ENCODE data around the gene APOA5. TPM values are rescaled to one million over a fixed set of nuclear protein-coding genes. Genes with fewer than 3 reads are reported as not detected.

The APOA5 gene
- total and polyA plus RNA-seq, 2 of the 13 experiments (the other 11 are each of a cell fraction or from before 2014, with no cell fraction given): 44.0 to 49.1 TPM

DNA sequence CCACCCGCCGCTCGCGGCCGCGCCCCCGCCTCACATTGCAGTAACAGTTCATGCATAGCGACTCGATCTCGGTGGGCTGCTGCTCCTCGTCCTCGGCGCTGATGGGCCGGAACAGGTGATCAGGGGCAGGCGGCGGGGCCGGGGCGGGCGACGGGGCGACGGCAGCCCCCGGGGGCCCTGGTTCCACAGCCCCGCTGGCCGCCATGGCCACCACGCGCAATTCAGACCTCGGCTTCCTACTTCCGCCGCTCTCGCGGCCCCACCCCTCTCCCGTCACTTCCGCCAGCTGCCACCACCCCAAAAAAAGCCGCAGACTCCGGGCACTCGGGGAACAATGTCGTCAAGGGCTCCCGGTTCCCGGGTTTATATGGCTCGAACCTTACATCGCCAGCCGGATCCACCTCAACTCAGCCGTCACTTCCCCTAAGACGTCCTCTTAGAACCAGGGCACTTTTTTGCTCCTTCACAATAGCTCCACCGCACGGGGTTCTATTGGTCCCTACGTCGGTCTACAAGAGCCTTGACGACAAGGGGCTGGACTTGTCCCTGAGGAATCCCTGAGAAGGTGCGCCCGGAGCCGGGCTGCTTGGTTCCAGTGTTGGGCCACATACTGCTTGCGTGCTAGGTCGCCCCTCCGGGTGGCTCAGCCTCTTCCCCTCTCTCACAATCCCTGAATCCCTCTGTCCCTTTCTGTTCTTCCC lies 3.7 kb downstream of the APOA5 start, which contains the start of gene ZPR1 (continued):
- TF ChIP-seq REXO4 (CRISPR knock-in tag; IDR thresholded peaks at IDR 0.05; ENCODE audit: borderline replicate concordance) (no peak), ZNF850 (CRISPR knock-in tag; conservative IDR thresholded peaks at IDR 0.05) (0 out of 2 replicates have a peak, but pooled peaks have one; percentile 30), ZNF225 (CRISPR knock-in tag; IDR thresholded peaks at IDR 0.05) (no peak), SETDB1 (CRISPR knock-in tag; IDR thresholded peaks at IDR 0.05; ENCODE audit: borderline replicate concordance) (no peak), ZFP41 (CRISPR knock-in tag; IDR thresholded peaks at IDR 0.05; ENCODE audit: borderline replicate concordance) (no peak), AGO2 (optimal IDR thresholded peaks at IDR 0.05; ENCODE audit: low read depth, low read length) (peak; percentile 88), ZNF619 (CRISPR knock-in tag; IDR thresholded peaks at IDR 0.05) (no peak), GTF3A (CRISPR knock-in tag; conservative IDR thresholded peaks at IDR 0.05) (no peak), ELF4 (CRISPR knock-in tag; IDR thresholded peaks at IDR 0.05; ENCODE audit: borderline replicate concordance) (0 out of 2 replicates have a peak, but pooled peaks have one; percentile 39), ZNF709 (CRISPR knock-in tag; IDR thresholded peaks at IDR 0.05) (no peak), MBD4 (IDR thresholded peaks at IDR 0.05; ENCODE audit: borderline replicate concordance, low read length) (no peak), JUND (CRISPR knock-in tag; IDR thresholded peaks at IDR 0.05) (no peak), NCOR1 (IDR thresholded peaks at IDR 0.05; ENCODE audit: borderline replicate concordance, low read length) (no peak), SYNCRIP (IDR thresholded peaks at IDR 0.05; ENCODE audit: insufficient read depth, low read depth, low read length) (no peak)
- TF ChIP-seq, protein P1, sequence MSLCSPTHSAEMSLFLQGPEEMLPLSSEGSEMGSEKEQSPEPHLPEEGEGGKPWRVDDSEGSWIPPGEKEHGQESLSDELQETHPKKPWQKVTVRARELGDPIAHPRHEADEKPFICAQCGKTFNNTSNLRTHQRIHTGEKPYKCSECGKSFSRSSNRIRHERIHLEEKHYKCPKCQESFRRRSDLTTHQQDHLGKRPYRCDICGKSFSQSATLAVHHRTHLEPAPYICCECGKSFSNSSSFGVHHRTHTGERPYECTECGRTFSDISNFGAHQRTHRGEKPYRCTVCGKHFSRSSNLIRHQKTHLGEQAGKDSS (CRISPR knock-in tag; IDR thresholded peaks at IDR 0.05; ENCODE audit: borderline replicate concordance, low read depth): no peak
- TF ChIP-seq, protein P2, sequence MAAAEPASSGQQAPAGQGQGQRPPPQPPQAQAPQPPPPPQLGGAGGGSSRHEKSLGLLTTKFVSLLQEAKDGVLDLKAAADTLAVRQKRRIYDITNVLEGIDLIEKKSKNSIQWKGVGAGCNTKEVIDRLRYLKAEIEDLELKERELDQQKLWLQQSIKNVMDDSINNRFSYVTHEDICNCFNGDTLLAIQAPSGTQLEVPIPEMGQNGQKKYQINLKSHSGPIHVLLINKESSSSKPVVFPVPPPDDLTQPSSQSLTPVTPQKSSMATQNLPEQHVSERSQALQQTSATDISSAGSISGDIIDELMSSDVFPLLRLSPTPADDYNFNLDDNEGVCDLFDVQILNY (CRISPR knock-in tag; conservative IDR thresholded peaks at IDR 0.05): no peak
- TF ChIP-seq, protein P3, sequence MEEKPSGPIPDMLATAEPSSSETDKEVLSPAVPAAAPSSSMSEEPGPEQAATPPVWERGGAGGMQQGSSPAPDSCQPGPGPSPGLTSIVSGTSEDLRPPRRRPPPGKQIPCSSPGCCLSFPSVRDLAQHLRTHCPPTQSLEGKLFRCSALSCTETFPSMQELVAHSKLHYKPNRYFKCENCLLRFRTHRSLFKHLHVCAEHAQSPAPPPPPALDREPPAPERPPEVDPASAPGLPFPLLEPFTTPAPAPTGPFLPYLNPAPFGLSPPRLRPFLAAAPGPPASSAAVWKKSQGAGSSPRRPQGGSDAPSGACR (CRISPR knock-in tag; IDR thresholded peaks at IDR 0.05): peak; percentile 28; the same call in 1 of the 2 replicates
- TF ChIP-seq, protein P4, sequence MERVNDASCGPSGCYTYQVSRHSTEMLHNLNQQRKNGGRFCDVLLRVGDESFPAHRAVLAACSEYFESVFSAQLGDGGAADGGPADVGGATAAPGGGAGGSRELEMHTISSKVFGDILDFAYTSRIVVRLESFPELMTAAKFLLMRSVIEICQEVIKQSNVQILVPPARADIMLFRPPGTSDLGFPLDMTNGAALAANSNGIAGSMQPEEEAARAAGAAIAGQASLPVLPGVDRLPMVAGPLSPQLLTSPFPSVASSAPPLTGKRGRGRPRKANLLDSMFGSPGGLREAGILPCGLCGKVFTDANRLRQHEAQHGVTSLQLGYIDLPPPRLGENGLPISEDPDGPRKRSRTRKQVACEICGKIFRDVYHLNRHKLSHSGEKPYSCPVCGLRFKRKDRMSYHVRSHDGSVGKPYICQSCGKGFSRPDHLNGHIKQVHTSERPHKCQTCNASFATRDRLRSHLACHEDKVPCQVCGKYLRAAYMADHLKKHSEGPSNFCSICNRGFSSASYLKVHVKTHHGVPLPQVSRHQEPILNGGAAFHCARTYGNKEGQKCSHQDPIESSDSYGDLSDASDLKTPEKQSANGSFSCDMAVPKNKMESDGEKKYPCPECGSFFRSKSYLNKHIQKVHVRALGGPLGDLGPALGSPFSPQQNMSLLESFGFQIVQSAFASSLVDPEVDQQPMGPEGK (CRISPR knock-in tag; IDR thresholded peaks at IDR 0.05): peak; percentile 57; the same call in 1 of the 2 replicates
- TF ChIP-seq, protein P5, sequence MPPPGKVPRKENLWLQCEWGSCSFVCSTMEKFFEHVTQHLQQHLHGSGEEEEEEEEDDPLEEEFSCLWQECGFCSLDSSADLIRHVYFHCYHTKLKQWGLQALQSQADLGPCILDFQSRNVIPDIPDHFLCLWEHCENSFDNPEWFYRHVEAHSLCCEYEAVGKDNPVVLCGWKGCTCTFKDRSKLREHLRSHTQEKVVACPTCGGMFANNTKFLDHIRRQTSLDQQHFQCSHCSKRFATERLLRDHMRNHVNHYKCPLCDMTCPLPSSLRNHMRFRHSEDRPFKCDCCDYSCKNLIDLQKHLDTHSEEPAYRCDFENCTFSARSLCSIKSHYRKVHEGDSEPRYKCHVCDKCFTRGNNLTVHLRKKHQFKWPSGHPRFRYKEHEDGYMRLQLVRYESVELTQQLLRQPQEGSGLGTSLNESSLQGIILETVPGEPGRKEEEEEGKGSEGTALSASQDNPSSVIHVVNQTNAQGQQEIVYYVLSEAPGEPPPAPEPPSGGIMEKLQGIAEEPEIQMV (CRISPR knock-in tag; IDR thresholded peaks at IDR 0.05; ENCODE audit: low read depth): no peak
- TF ChIP-seq, protein P6, sequence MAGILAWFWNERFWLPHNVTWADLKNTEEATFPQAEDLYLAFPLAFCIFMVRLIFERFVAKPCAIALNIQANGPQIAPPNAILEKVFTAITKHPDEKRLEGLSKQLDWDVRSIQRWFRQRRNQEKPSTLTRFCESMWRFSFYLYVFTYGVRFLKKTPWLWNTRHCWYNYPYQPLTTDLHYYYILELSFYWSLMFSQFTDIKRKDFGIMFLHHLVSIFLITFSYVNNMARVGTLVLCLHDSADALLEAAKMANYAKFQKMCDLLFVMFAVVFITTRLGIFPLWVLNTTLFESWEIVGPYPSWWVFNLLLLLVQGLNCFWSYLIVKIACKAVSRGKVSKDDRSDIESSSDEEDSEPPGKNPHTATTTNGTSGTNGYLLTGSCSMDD (CRISPR knock-in tag; IDR thresholded peaks at IDR 0.05): no peak
- TF ChIP-seq, protein P7, sequence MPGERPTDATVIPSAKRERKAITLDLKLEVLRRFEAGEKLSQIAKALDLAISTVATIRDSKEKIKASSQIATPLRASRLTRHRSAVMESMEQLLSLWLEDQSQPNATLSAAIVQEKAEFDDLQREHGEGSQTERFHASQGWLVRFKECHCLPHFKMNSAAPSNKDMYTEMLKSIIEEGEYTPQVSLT (CRISPR knock-in tag; IDR thresholded peaks at IDR 0.05; ENCODE audit: borderline replicate concordance, low read depth): no peak

All from HepG2 (cell line).